ENCODE results near the gene WDR72. TPM values are rescaled to one million over a fixed set of nuclear protein-coding genes. Genes with fewer than 3 reads are reported as not detected.

The WDR72 gene
- total and polyA plus RNA-seq, 2 of the 4 experiments (the other 2 are of a cell fraction), result not detected

DNA sequence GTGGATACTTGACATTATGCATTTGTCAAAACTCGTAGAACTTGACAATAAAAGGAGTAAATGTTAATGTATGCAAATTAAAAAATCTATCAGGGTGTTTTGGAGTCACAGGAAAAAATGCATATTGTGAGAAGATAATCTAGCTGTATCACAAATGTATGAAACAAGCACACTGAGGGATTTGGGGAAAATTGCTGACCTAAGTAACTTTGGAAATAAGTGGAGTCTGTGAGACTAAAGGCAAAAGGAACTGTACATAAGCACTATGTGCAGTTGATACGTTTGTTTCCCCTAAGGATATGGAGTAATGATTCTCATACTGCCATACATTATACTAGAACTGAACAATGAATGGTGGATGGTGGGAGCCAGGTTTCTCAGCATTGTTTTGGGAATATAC, 43.2 kb upstream of the WDR72 start:
- CTCF ChIA-PET, result no interaction called here
- TF ChIP-seq MXI1 (IDR thresholded peaks at IDR 0.05; ENCODE audit: borderline replicate concordance, low read depth, low read length), result no peak
- TF ChIP-seq CHD1 (IDR thresholded peaks at IDR 0.05; ENCODE audit: low read depth, low read length), result no peak
- no peak for TF ChIP-seq MAZ (IDR thresholded peaks at IDR 0.05; ENCODE audit: borderline replicate concordance, low read depth, low read length)
- no peak for TF ChIP-seq RCOR1 (IDR thresholded peaks at IDR 0.05; ENCODE audit: insufficient replicate concordance, low read length)
- no peak for TF ChIP-seq NFE2L2 (IDR thresholded peaks at IDR 0.05; ENCODE audit: low read depth, low read length)
- TF ChIP-seq MAFK (IDR thresholded peaks at IDR 0.05; ENCODE audit: low read depth, low read length), result peak; percentile 88
- dilution Hi-C loops (cut with HindIII; ENCODE audit: low sequenced_read_pairs, unreplicated experiment), result no loop called here

More for the DNA sequence above, 43.2 kb upstream of the WDR72 start:
- POLR2A ChIA-PET (ENCODE audit: unreplicated experiment), result no interaction called here
- Histone ChIP-seq H3K56ac (ENCODE audit: extremely low read depth, insufficient read depth, low read length) (no peak overlapping the region), H2AFZ (replicated peaks; ENCODE audit: low read length, poor library complexity) (no peak overlapping the region), H2BK20ac (ENCODE audit: low read depth, low read length) (no peak overlapping the region), H4K91ac (ENCODE audit: insufficient read depth, low read depth, low read length) (no peak overlapping the region), H3K9me3 (ENCODE audit: control insufficient read depth, insufficient read depth, low read length) (0 out of 2 replicates have a peak, but pooled peaks cover 4% of the 10 kb centered on the region), H2BK15ac (ENCODE audit: low read depth, low read length) (no peak overlapping the region), H2AK9ac (replicated peaks; ENCODE audit: low read depth, low read length, poor library complexity) (no peak overlapping the region), H3K14ac (replicated peaks; ENCODE audit: low read depth, low read length) (no peak overlapping the region), H4K20me1 (ENCODE audit: insufficient read depth, low read length) (no peaks in the 10 kb centered on the region), H2BK120ac (ENCODE audit: low read depth, low read length) (no peak overlapping the region), H3K79me1 (ENCODE audit: low read depth in 1 of 2, low read length in 2 of 2) (no peaks in the 10 kb centered on the region), H3K27me3 (ENCODE audit: control insufficient read depth, insufficient read depth, low read length) (no peaks in the 10 kb centered on the region), H3K18ac (ENCODE audit: low read depth, low read length) (no peak overlapping the region), H4K8ac (ENCODE audit: low read depth in 2 of 2, low read length in 2 of 2) (no peak overlapping the region), H3K9me1 (ENCODE audit: insufficient read depth, low read length) (no peaks in the 10 kb centered on the region), H2AK5ac (ENCODE audit: low read depth, low read length) (no peak overlapping the region), H3K23ac (ENCODE audit: low read depth, low read length) (no peak overlapping the region), H2BK5ac (ENCODE audit: low read depth, low read length, poor library complexity, severe bottlenecking) (no peak overlapping the region), H4K5ac (ENCODE audit: low read depth, low read length) (no peak overlapping the region), H3K4me2 (ENCODE audit: low read depth, low read length) (no peak overlapping the region), H3K9ac (ENCODE audit: low read depth, low read length) (no peak overlapping the region), H3K4ac (ENCODE audit: low read depth, low read length) (no peak overlapping the region), H3K27ac (ENCODE audit: insufficient read depth, low read length) (no peak overlapping the region), H3K4me1 (ENCODE audit: control insufficient read depth, insufficient read depth, low read length) (no peaks in the 10 kb centered on the region), H3K36me3 (ENCODE audit: control insufficient read depth, insufficient read depth, low read length) (no peaks in the 10 kb centered on the region), H3K4me3 (ENCODE audit: insufficient read depth, low read depth, low read length) (no peak overlapping the region)
- in situ Hi-C loops (cut with MboI; ENCODE audit: low sequenced_read_pairs) (no loop called here), intact Hi-C loops (cut with micrococcal nuclease) (no loop called here)
- no TSS peak for BruUV-seq (replicated peaks)
- no CpG with 5 or more reads among the region's 2 CpGs for WGBS, 2 experiments (ENCODE audit: extremely low coverage in 2 of 2, insufficient read length in 1 of 2)
- ATAC-seq (ENCODE audit: low read depth) (no peak), DNase-seq (no peak)

All from IMR-90 (cell line).